WERI-Rb-1 (cell line): Measurements from ENCODE around the gene UBE2F.
"Not testable (repeated sequence)": the region's sequence is repeated elsewhere in the genome, so short reads cannot be mapped to it uniquely, and the experiment has no call there.

ENCODE experiments used
- DNase-seq: peaks from one replicate; pipeline ENCODE4 v3.0.0-alpha.2; 2020
- H3K27ac ChIP-seq: fragments of 250-450 bp; sonication (Bioruptor Pico); 2 replicates; pipeline ENCODE4 v1.5.1; 2020; ENCODE audit warnings: mild to moderate bottlenecking, moderate library complexity
- H3K27me3 ChIP-seq: fragments of 250-450 bp; sonication (Bioruptor Pico); 2 replicates; pipeline ENCODE4 v1.5.1; 2021; ENCODE audit warnings: mild to moderate bottlenecking, low read depth, moderate library complexity; ENCODE audit not compliant: insufficient read depth, severe bottlenecking
- H3K36me3 ChIP-seq: fragments of 250-450 bp; sonication (Bioruptor Pico); 2 replicates; pipeline ENCODE4 v1.5.1; 2020; ENCODE audit warnings: mild to moderate bottlenecking, moderate library complexity
- H3K4me3 ChIP-seq: 2 replicates; pipeline ENCODE4 v1.5.1; 2011; ENCODE audit warnings: low read depth, mild to moderate bottlenecking, control low read depth, low read length
- H3K9me3 ChIP-seq: fragments of 250-450 bp; sonication (Bioruptor Pico); 2 replicates; pipeline ENCODE4 v1.5.1; 2021; ENCODE audit warnings: mild to moderate bottlenecking, moderate library complexity; ENCODE audit not compliant: severe bottlenecking
- TF ChIP-seq, protein P1 (sequence below): IDR thresholded peaks from 2 replicates; pipeline ENCODE4 v1.5.1; 2011; ENCODE audit warnings: low read depth, mild to moderate bottlenecking, control low read depth, inconsistent platforms, low read length

UBE2F gene

DNA sequence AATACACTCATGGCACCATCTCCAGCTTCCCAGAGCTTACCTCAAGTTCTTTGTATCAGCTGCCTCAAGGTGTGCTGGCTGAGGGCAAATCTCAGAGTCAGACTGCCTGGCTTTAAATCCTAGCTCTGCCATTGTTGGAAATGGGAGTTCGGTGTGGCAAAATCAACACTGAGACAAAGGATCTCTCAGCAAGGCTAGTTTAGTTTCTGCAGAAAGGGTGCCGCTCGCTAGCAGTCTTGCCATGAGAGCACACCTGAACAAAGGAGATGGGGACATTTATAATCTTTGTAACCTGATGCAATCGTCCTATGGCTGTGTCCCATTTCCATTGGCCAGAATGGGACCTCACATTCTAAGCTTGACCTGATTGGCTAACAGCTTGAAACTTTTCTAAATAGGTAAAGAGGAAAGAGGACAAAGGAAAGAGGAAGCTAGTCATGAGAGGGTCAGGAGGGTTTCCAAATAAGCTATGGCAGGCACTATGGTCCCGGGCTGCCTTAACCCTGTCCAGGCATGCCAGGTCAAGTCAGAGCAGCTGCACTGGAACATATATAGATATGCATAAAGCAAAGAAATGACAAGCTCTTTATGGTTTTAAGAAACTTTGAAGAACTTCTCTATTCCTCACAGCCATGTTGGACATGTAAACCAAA is 4.3 kb upstream of the UBE2F start:
- TF ChIP-seq, protein P1, sequence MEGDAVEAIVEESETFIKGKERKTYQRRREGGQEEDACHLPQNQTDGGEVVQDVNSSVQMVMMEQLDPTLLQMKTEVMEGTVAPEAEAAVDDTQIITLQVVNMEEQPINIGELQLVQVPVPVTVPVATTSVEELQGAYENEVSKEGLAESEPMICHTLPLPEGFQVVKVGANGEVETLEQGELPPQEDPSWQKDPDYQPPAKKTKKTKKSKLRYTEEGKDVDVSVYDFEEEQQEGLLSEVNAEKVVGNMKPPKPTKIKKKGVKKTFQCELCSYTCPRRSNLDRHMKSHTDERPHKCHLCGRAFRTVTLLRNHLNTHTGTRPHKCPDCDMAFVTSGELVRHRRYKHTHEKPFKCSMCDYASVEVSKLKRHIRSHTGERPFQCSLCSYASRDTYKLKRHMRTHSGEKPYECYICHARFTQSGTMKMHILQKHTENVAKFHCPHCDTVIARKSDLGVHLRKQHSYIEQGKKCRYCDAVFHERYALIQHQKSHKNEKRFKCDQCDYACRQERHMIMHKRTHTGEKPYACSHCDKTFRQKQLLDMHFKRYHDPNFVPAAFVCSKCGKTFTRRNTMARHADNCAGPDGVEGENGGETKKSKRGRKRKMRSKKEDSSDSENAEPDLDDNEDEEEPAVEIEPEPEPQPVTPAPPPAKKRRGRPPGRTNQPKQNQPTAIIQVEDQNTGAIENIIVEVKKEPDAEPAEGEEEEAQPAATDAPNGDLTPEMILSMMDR, result no peak
- Histone ChIP-seq H3K27me3 (no peaks in the 10 kb centered on the region), H3K27ac (no peak overlapping the region), H3K4me3 (no peak overlapping the region), H3K36me3 (no peaks in the 10 kb centered on the region), H3K9me3 (peaks cover 12% of the 10 kb centered on the region)
- DNase-seq, result no peak

DNA sequence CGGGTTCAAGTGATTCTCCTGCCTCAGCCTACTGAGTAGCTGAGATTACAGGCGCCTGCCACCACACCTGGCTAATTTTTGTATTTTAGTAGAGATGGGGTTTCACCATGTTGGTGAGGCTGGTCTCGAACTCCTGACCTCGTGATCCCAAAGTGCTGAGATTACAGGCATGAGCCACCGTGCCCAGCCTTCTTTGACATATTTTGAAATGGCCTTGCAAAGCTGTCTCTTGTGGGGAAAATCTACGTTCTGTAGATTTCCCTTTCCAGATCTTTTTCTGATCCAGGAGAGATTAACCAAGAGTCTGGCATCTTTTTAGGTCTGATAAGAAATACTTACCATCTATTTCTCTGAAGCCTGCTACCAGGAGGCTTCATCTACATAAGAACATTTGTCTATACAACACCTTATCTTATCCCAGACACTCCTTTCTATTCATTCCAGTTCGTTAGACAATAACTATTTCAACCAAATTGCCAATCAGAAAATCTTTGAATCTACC is 3.3 kb upstream of the UBE2F start:
- not testable (repeated sequence) for H3K4me3 ChIP-seq, DNase-seq, H3K27ac ChIP-seq, H3K36me3 ChIP-seq, H3K27me3 ChIP-seq
- H3K9me3 ChIP-seq, result peaks cover 12% of the 10 kb centered on the region

DNA sequence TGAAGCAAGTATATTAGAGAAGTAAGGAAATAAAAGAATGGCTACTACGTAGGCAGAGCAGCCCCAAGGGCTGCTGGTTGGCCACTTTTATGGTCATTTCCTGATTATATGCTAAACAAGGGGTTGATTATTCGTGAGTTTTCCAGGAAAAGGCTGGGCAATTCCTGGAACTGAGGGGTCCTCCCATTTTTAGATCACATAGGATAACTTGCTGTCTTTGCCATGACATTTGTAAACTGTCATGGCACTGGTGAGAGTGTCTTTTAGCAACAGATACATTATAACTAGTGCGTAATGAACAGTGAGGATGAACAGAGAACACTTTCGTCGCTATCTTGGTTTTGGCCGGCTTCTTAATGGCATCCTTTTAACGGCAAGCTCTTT is 2.6 kb upstream of the UBE2F start:
- TF ChIP-seq, protein P1, result no peak

DNA sequence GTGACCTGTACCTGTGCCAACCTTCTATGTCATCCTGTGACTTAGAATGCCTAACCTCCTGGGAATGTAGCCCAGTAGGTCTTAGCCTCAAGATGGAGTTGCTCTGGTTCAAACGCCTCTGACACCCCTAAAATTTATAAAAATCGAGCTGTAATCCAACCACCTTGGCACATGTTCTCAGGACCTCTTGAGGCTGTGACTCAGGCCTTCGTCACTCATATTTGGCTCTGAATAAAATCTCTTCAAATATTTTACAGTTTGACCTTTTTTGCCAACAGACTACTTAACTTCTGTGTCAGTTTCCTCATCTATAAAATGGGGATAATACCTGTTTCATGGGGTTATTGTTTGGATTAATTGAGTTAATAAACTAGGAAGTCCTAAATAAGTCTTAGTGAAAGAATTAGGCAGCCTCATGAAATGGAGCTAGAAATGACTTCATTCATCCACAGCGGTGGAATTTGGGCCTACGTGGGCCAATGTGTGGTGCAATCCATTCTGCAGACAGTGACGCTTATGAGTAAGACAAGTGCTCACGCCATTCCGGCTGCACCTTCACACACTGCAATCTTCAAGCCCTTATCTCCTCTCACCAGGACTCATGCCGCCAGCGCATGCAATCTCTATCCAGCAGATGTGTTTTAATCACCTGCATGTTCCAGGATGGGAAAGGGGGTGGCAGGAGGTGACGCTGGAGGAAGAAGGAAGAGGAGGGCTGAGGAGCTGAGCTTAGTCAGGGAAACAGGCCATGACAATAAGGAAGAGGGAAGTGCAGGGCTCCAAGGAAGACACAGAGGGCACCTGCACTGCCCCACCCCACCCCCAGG is 2.0 kb upstream of the UBE2F start:
- H3K36me3 ChIP-seq, result peaks cover 3% of the 10 kb centered on the region; the same call in 1 of the 2 replicates
- peaks cover 12% of the 10 kb centered on the region for H3K9me3 ChIP-seq
- no peak overlapping the region for H3K27ac ChIP-seq
- no peaks in the 10 kb centered on the region for H3K27me3 ChIP-seq
- TF ChIP-seq, protein P1, result no peak
- DNase-seq, result no peak
- H3K4me3 ChIP-seq, result no peak overlapping the region

More for the DNA sequence above, 2.6 kb upstream of the UBE2F start:
- no peak for DNase-seq
- H3K4me3 ChIP-seq, result no peak overlapping the region
- no peak overlapping the region for H3K27ac ChIP-seq
- no peaks in the 10 kb centered on the region for H3K27me3 ChIP-seq
- H3K9me3 ChIP-seq, result peaks cover 12% of the 10 kb centered on the region
- no peaks in the 10 kb centered on the region for H3K36me3 ChIP-seq

DNA sequence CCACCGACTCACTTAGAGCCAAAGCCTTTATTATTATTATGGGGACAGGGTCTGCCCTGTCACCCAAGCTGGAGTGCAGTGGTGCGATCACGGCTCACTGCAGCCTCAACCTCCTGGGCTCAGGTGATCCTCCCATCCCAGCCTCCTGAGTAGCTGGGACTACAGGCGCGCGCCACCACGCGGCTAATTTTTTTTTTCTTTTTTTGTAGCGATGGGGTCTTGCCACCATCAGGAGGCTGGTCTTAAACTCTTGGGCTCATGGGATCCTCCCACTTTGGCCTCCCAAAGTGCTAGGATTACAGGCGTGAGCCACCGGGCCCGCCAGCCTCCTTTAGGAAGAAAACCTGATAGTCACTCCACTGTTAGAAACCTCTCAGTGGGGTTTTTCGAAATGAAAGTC is 970 bp upstream of the UBE2F start:
- H3K27ac ChIP-seq, H3K36me3 ChIP-seq, H3K27me3 ChIP-seq, H3K4me3 ChIP-seq, DNase-seq: not testable (repeated sequence)
- peaks cover 12% of the 10 kb centered on the region for H3K9me3 ChIP-seq

DNA sequence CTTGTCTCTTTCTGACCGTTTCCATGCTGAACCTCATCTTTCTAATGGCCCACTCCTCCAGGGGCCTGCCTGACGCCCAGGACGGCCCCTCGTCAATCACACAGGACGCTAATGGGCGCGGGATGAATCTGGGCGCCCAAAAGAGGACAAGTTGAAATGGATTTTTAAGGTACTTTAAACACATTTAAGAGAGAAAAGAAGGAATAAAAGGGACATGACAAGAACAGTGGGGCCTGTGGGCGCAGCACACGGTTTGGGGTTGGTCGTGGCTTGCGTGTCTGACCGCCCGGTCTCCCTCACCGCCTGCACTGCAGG is 607 bp upstream of the UBE2F start:
- Histone ChIP-seq H3K36me3 (peaks cover 3% of the 10 kb centered on the region; the same call in 1 of the 2 replicates), H3K27me3 (no peaks in the 10 kb centered on the region), H3K9me3 (peaks cover 12% of the 10 kb centered on the region), H3K4me3 (peak overlapping the region; percentile 67), H3K27ac (no peak overlapping the region)
- DNase-seq, result no peak
- TF ChIP-seq, protein P1, result no peak
